HG02973 (cell line): ENCODE measurements around the gene OR6Q1.

Experiments
- ATAC-seq: cut with Tn5 transposase; IDR thresholded peaks from one replicate; pipeline ENCODE4 v1.9.1; 2021; ENCODE audit warnings: moderate library complexity; ENCODE audit not compliant: unreplicated experiment

OR6Q1 gene

GRCh38 chr11:58057481-58057880 is 26.7 kb downstream of the OR6Q1 start:
- no peak for ATAC-seq

- ATAC-seq, result no peak
These were observed 27.7 kb downstream of the OR6Q1 start for GRCh38 chr11:58058276-58059006.

- no peak for ATAC-seq
These were observed 28.2 kb downstream of the OR6Q1 start for GRCh38 chr11:58059007-58059350.

- ATAC-seq, result no peak
These were observed 29.8 kb downstream of the OR6Q1 start for GRCh38 chr11:58060535-58060934.

- ATAC-seq, result no peak
These were observed 30.4 kb downstream of the OR6Q1 start for GRCh38 chr11:58060939-58061672.

GRCh38 chr11:58061813-58062212 is 31.1 kb downstream of the OR6Q1 start:
- ATAC-seq, result no peak

GRCh38 chr11:58067685-58068084 is 36.9 kb downstream of the OR6Q1 start:
- ATAC-seq, result no peak

- no peak for ATAC-seq
These were observed 37.9 kb downstream of the OR6Q1 start for GRCh38 chr11:58068655-58069054.

- ATAC-seq, result no peak
These were observed 39.8 kb downstream of the OR6Q1 start for GRCh38 chr11:58070585-58070984.

- no peak for ATAC-seq
These were observed 45.0 kb downstream of the OR6Q1 start for GRCh38 chr11:58075781-58076180.
